Ovary (tissue), 9 donors: Measurements from ENCODE around the gene TOP2B. TPM values are rescaled to one million over a fixed set of nuclear protein-coding genes. Genes with fewer than 3 reads are reported as not detected.

Experiments
- DNase-seq, 5 donors: peaks; one replicate each; pipeline ENCODE4 v3.0.0-alpha.2; 2019 to 2020
- H3K27ac ChIP-seq, 2 donors: fragments of 200-600 bp; one replicate each; pipeline versions ENCODE4 v1.5.1 to v1.8.0; 2019 to 2022
- H3K27me3 ChIP-seq: fragments of 200-600 bp; one replicate; pipeline ENCODE4 v1.8.0; 2022
- H3K36me3 ChIP-seq: fragments of 200-600 bp; sonication (generic); one replicate; pipeline ENCODE4 v1.5.1; 2019
- H3K4me1 ChIP-seq: one replicate; pipeline ENCODE4 v1.8.1; 2013; ENCODE audit warnings: mild to moderate bottlenecking, moderate library complexity; ENCODE audit not compliant: insufficient read depth
- H3K4me3 ChIP-seq: fragments of 200-600 bp; sonication (generic); one replicate; pipeline ENCODE4 v1.5.1; 2017
- H3K9me3 ChIP-seq, 2 donors: fragments of 200-600 bp in 1 of 2; sonication (generic) in 1 of 2; one replicate each; pipeline versions ENCODE4 v1.5.1 to v1.8.1; 2013 to 2019; ENCODE audit warnings: mild to moderate bottlenecking in 1 of 2, moderate library complexity in 1 of 2
- EP300 ChIP-seq: sonication (generic); formaldehyde crosslinking; IDR thresholded peaks from one replicate; pipeline ENCODE4 v1.6.1; 2017; ENCODE audit warnings: antibody characterized with exemption
- POLR2A ChIP-seq: fragments of 450-650 bp; IDR thresholded peaks from one replicate; pipeline ENCODE4 v1.6.1; 2017; ENCODE audit warnings: antibody characterized with exemption, mild to moderate bottlenecking, moderate library complexity
- WGBS, 3 donors: extraction: QIAGEN DNeasy Blood & Tissue Kit in 1 of 3; methylation state at CpG; one replicate each; pipeline versions ENCODE4 v1.1.5 to v1.1.7; 2013 to 2017; 5-methylcytosine and 5-hydroxymethylcytosine counted together
- intact Hi-C, 4 donors: fragments of 100-400 bp; cut with DNase I; formaldehyde crosslinking; loops; one replicate each; pipeline versions ENCODE4 v1.11.0 to v1.15.1; 2022 to 2023
- polyA plus RNA-seq, 2 donors: library from polyadenylated mRNA; stranded (reverse); fragments of 200-250 nt in 1 of 2; fragments of 350-450 nt in 1 of 2; fragmentation: Illumina TruSeq in 1 of 2; extraction: RNeasy Lipid Tissue Mini Kit (QIAGEN cat#74804) in 1 of 2; gene quantifications; one replicate each; pipeline ENCODE4 v1.2.3, GENCODE V29; 2013 to 2014
- total RNA-seq, 7 donors: library from RNA; depleted of rRNA in 2 of 7; stranded (reverse); fragments of >200 nt in 2 of 7; fragmentation: NEBNext Ultra II Directional in 3 of 7; extraction: Animal tissue kit (Norgen Biotek cat#: 25700) in 3 of 7; gene quantifications; one replicate each; pipeline versions ENCODE4 v1.1.0 to v1.2.4, GENCODE V29; 2016 to 2023
- TF ChIP-seq, protein P1 (sequence below), 3 donors: fragments of 450-650 bp in 2 of 3; fragments of 200-600 bp in 1 of 3; IDR thresholded peaks; one replicate each; pipeline versions ENCODE4 v1.5.1 to v1.8.0; 2016 to 2022; ENCODE audit warnings: antibody characterized with exemption in 3 of 3, mild to moderate bottlenecking in 1 of 3
- donor health status: DM: no; HTN: no; CAD: no; lungs with moderate emphysema.
- donor health status: DM: no; HTN: no; CAD: no.
- donor health status: Bipolar disorder and iron deficiency.
- donor health status: DM: yes; HTN: yes; CAD: no.
- donor health status: DM: no; HTN: no; CAD: no.
- donor health status: DM: yes; HTN: yes; CAD: no.

Gene TOP2B
- total and polyA plus RNA-seq, 9 donors = 65.3 to 134 (median 98.2) TPM

DNA sequence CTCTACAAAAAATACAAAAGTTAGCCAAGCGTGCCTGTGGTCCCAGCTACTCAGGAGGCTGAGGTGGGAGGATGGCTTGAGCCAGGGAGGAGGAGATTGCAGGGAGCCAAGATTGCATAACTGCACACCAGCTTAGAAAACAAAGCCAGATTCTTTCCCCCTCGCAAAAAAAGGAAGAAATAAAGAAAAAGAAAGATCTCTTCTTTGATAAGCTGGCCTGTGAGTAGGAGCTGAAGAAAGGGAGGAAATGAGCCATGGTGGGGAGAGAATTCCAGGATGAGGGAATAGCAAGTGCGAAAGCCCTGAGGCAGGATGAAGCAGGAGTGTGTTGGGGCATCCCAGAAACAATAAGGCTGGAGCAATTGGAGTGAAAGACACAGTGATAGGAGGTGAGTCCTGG is 24.5 kb upstream of the TOP2B start:
- DNase-seq = no peak
- Histone ChIP-seq H3K4me3 (no peak overlapping the region), H3K27me3 (no peaks in the 10 kb centered on the region), H3K36me3 (no peaks in the 10 kb centered on the region), H3K27ac (no peak overlapping the region), H3K9me3 (no peaks in the 10 kb centered on the region), H3K4me1 (no peaks in the 10 kb centered on the region)
- WGBS, 3 donors = 53 to 62% (median 62%) methylated on average over 3 of the region's 3 CpGs
- intact Hi-C loops = no loop called here
- TF ChIP-seq POLR2A = no peak
- TF ChIP-seq, protein P1, sequence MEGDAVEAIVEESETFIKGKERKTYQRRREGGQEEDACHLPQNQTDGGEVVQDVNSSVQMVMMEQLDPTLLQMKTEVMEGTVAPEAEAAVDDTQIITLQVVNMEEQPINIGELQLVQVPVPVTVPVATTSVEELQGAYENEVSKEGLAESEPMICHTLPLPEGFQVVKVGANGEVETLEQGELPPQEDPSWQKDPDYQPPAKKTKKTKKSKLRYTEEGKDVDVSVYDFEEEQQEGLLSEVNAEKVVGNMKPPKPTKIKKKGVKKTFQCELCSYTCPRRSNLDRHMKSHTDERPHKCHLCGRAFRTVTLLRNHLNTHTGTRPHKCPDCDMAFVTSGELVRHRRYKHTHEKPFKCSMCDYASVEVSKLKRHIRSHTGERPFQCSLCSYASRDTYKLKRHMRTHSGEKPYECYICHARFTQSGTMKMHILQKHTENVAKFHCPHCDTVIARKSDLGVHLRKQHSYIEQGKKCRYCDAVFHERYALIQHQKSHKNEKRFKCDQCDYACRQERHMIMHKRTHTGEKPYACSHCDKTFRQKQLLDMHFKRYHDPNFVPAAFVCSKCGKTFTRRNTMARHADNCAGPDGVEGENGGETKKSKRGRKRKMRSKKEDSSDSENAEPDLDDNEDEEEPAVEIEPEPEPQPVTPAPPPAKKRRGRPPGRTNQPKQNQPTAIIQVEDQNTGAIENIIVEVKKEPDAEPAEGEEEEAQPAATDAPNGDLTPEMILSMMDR (IDR thresholded peaks at IDR 0.05) = no peak
- TF ChIP-seq EP300 = no peak

DNA sequence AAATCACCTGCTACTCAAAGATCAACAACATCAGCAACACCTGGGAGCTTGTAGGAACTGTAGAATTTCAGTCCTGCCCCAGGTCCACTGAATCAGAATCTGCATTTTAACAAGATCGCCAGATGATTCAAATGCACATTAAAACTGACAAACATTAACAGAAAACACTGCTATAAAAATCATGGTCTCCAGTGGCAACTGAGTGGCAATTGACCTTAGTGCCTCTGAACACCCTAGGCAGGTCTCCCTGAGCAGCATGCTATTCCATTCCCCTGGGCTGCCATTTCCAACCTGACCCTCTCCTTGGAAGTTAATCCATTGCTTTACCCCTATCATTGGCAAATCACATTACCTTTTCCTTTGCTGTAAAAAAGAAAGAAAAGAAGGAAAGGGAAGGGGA is 23.0 kb upstream of the TOP2B start:
- Histone ChIP-seq H3K4me1 (no peaks in the 10 kb centered on the region), H3K27ac (no peak overlapping the region), H3K36me3 (no peaks in the 10 kb centered on the region), H3K4me3 (no peak overlapping the region), H3K9me3 (no peaks in the 10 kb centered on the region), H3K27me3 (no peaks in the 10 kb centered on the region)
- WGBS, 3 donors = 85 to 98% (median 91%) methylated on average over 1 of the region's 1 CpG
- TF ChIP-seq, protein P1 (IDR thresholded peaks at IDR 0.05) = no peak
- TF ChIP-seq POLR2A (no peak), EP300 (no peak)
- DNase-seq = no peak
- intact Hi-C loops = no loop called here

DNA sequence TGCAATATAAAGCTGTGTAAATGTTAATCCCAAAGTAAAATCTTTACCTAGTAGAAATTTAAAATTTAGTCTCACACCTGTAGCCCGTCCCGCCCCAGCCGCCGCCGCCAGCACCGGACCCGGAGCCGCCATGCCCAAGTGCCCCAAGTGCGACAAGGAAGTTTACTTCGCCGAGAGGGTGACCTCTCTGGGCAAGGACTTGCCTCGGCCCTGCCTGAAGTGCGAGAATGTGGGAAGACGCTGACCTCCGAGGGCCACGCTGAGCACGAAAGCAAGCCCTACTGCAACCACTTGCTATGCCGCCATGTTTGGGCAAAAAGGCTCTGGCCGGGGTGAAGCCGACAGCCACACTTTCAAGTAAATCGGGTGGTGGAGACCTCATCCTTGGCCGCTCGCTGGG is 22.1 kb upstream of the TOP2B start:
- TF ChIP-seq POLR2A = no peak
- DNase-seq = no peak
- Histone ChIP-seq H3K4me1 (no peaks in the 10 kb centered on the region), H3K36me3 (no peaks in the 10 kb centered on the region), H3K27ac (no peak overlapping the region), H3K4me3 (no peak overlapping the region), H3K9me3 (no peaks in the 10 kb centered on the region), H3K27me3 (no peaks in the 10 kb centered on the region)
- intact Hi-C loops = no loop called here
- 93 to 94% (median 94%) methylated on average over 23 of the region's 23 CpGs for WGBS, 3 donors

DNA sequence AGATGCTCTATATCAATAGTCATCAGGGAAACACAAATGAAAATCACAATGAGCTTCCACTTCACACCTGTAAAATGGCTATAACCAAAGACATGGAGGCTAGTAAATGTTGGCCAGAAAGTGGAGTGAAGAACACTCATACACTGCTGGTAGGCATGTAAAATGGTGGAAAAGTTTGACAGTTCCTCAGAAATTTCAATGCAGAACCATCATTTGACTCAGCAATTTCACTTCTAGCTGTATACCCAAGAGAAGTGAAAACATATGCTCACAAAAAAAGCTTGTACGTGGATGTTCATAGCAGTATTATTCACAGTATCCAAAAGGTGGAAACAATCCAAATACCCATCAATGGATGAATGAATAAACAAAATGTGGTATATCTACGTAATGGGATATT is 19.2 kb upstream of the TOP2B start:
- Histone ChIP-seq H3K4me3 (no peak overlapping the region), H3K27me3 (no peaks in the 10 kb centered on the region), H3K9me3 (no peaks in the 10 kb centered on the region), H3K36me3 (no peaks in the 10 kb centered on the region), H3K4me1 (no peaks in the 10 kb centered on the region), H3K27ac (no peak overlapping the region)
- no peak for DNase-seq
- TF ChIP-seq POLR2A = no peak
- no peak for TF ChIP-seq EP300
- TF ChIP-seq, protein P1 (IDR thresholded peaks at IDR 0.05) = no peak
- WGBS, 3 donors = 91 to 92% (median 92%) methylated on average over 2 of the region's 2 CpGs
- intact Hi-C loops = no loop called here

DNA sequence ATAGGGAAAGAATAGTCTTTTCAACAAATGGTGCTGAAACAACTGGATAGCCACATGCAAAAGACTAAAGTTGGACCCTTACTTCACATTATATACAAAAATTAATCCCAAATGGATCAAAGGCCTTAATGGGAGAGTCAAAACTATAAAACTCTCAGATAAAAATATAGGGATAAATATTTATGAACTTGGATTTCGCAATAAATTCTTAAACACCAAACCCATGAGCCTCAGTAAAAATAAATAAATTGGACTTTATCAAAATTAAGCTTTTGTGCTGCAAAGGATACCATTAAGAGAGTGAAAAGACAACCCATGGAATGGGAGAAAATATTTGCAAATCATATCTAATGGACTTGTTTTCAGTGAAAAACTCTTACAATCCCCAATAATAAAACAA is 18.7 kb upstream of the TOP2B start:
- Histone ChIP-seq H3K4me3 (no peak overlapping the region), H3K27me3 (no peaks in the 10 kb centered on the region), H3K9me3 (no peaks in the 10 kb centered on the region), H3K27ac (no peak overlapping the region), H3K36me3 (no peaks in the 10 kb centered on the region), H3K4me1 (no peaks in the 10 kb centered on the region)
- TF ChIP-seq, protein P1 (IDR thresholded peaks at IDR 0.05) = no peak
- TF ChIP-seq POLR2A = no peak
- WGBS, 3 donors = 92 to 95% (median 93%) methylated on average over 1 of the region's 1 CpG
- DNase-seq = no peak
- intact Hi-C loops = no loop called here
